DOHH2 (cell line): ENCODE data around the gene KLHDC8A.
A peak's percentile ranks its signal among the peaks of the same experiment; 100 is the strongest.

Experiments used
- CTCF ChIP-seq: fragments of 200-600 bp; sonication (generic); IDR thresholded peaks from one replicate; pipeline ENCODE4 v1.5.1; 2014; ENCODE audit warnings: antibody characterized with exemption, mild to moderate bottlenecking, low read depth, low read length; ENCODE audit not compliant: poor library complexity, severe bottlenecking
- EZH2phosphoT487 ChIP-seq: fragments of 200-600 bp; sonication (generic); IDR thresholded peaks from 2 replicates; pipeline ENCODE4 v1.6.1; 2017; ENCODE audit warnings: borderline replicate concordance, mild to moderate bottlenecking, antibody characterized with exemption, low read length, moderate library complexity, mixed read lengths

GRCh38 chr1:205325334-205325884, 31.3 kb downstream of the KLHDC8A start:
- TF ChIP-seq CTCF (peak; percentile 73), EZH2phosphoT487 (no peak)
